ENCODE results near the gene RGPD6. TPM values are rescaled to one million over a fixed set of nuclear protein-coding genes. Genes with fewer than 3 reads are reported as not detected.
"Not testable (repeated sequence)": the region's sequence is repeated elsewhere in the genome, so short reads cannot be mapped to it uniquely, and the experiment has no call there.

RGPD6 gene
- total RNA-seq, 1 donor from 2014 or later: 29.8 TPM

DNA sequence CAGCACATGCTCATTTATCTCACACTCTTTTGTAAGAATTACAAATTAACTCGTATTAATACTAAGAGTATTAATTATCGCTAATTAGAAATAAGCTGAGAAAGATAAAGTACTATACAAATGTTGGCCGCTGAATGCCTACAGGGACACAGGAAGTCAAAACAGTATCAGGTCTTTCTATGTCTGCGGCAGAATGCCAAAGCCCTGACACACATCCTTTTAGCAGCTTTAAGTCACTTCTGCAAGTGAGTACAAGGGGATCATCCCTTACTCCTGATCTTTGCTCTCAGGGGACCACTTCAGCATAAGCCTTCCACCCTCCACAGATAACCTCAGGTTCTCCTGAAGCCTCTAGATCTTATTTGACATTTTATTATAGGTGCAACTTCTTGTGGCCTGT lies 94.3 kb downstream of the RGPD6 start:
- not testable (repeated sequence) for DNase-seq (ENCODE audit: low read depth)

- not testable (repeated sequence) for DNase-seq (ENCODE audit: low read depth)
Observed at GRCh38 chr2:110481200-110481599, 95.8 kb downstream of the RGPD6 start.

DNA sequence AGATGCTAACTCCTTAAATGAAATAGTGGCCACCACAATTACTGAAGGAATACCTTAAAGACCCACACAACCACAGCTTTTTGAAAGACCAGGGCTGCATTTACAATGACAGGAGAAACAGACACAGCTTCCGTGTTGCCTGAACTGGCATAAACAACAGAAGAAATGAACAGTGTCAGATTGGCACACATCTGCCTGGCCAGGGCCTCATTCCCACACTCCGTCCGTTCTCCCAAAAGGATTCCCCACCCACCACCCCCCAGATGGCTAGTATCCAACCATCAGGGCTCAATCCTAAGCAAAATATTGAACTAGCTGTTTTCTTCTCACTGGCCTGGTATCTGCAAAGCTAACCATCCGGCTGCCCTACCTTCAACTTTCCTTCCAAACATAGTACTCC lies 96.9 kb downstream of the RGPD6 start:
- DNase-seq (ENCODE audit: low read depth): not testable (repeated sequence)

DNA sequence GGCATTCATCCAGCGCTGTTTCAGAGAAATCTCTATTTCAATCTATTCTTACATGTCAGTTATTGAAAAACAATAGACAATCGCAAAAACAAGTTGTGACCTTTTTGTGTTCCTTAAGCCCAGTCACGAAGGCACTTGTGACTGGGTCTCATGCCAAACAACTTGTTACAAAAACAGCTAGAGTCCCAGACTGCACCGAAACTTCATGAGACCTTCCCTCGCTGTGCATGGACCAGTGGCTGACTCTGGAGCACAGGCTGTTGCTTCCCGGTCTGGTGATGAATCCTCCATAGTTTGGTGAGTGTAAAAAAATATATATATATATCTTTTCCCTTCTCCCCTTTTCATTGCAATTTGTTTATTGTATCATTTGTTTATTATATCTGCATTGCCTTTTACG lies 99.7 kb downstream of the RGPD6 start:
- not testable (repeated sequence) for DNase-seq (ENCODE audit: low read depth)

- not testable (repeated sequence) for DNase-seq (ENCODE audit: low read depth)
Observed at GRCh38 chr2:110476952-110477351, 100.1 kb downstream of the RGPD6 start.

DNA sequence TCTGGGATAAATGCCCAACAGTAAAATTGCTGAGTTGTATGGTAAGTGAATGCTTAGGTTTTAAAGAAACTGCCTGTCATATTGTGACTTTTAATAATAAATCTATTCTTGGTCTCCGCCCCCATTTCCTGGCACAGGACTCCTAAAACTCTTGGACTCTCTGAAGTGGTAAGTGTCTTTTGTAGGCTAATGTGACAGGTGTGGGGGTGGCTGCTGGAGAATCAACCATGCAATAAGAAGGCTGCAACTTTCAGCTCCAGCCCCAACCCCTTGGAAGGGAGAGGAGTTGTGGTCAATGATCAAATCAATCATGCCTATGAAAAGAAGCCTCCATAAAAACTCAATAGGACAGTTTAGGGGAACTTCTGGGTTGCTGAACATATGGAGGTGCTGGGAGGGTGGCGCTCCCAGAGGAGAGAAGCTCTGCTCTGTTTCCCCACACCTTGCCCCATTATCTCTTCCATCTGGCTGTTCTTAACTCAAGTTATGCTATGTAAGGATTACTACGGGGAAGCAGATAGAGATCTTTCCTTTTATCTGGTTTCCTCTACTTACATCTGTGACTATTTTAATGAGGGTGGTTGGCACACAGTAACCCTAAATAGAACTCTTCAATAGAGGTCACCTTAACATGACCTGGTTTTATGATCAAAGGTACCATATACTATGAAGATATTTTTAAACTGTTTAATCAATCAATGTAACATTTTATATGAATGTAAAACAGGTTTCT lies 101.2 kb downstream of the RGPD6 start:
- not testable (repeated sequence) for DNase-seq (ENCODE audit: low read depth)

- not testable (repeated sequence) for DNase-seq (ENCODE audit: low read depth)
Observed at GRCh38 chr2:110474898-110475297, 102.1 kb downstream of the RGPD6 start.

- DNase-seq (ENCODE audit: low read depth): not testable (repeated sequence)
Observed at GRCh38 chr2:110473059-110473358, 104.0 kb downstream of the RGPD6 start.

GRCh38 chr2:110472171-110473058 lies 104.6 kb downstream of the RGPD6 start, which contains the start of gene LIMS4:
TSS of gene LIMS4 (minus strand) at chr2:110472816. CDS start at chr2:110472778, 38 bp downstream.
- DNase-seq (ENCODE audit: low read depth): not testable (repeated sequence)

DNA sequence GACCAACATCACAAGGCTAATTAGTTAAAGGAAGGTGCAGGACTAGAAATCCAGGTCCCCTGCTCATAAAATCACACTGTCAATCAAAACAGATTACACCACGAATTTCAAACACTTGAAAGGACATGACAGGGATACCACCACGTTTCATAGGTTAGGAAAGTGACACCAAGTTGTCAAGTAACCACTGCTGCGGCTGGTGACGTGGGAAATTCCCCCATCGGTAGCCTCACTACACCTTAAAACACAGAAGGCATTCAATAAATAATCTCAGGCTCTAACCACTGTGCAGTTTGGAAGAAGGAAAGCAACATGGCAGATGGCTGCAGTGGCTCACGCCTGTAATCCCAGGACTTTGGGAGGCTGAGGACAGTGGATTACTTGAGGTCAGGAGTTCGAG lies 108.1 kb downstream of the RGPD6 start:
- DNase-seq (ENCODE audit: low read depth): not testable (repeated sequence)

DNA sequence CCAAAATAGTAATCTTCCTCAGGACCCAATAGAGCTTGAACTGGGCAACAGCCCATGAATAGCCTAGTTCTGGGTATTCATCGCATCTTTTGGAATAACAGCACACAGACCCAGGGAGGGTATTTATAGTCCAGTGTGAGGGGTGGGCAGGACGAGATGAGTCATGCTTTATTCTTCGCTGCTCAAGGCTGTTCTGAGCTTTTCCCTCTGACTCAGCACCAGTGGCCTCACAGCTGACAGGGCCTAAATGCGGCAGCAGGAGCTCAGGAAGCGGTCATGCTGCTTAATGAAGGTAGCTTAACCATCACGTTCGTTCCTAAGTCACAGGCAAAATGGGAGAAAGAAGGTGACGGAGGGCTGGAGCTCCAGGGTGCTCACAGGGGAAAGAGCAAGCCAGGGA lies 111.7 kb downstream of the RGPD6 start:
- DNase-seq (ENCODE audit: low read depth): not testable (repeated sequence)

Other genes with a start within 250 kb of the RGPD6 start
- gene LIMS4, start 104.4 kb downstream of the RGPD6 start, total RNA-seq: 22.6 and 29.9 TPM in 2 replicates
- 2.1 and 5.8 TPM in 2 replicates for gene BUB1, start 100.8 kb upstream of the RGPD6 start, total RNA-seq
- not detected in 2 replicates for gene ACOXL, start 155.4 kb upstream of the RGPD6 start, total RNA-seq

All from myocyte (in vitro differentiated cells).